GM21576 (cell line): ENCODE measurements around the gene STAMBPL1.
A peak's percentile ranks its signal among the peaks of the same experiment; 100 is the strongest.

Experiments
- ATAC-seq: cut with Tn5 transposase; IDR thresholded peaks from one replicate; pipeline ENCODE4 v1.9.1; 2021; ENCODE audit warnings: mild to moderate bottlenecking, moderate library complexity; ENCODE audit not compliant: unreplicated experiment

The STAMBPL1 gene

GRCh38 chr10:88890681-88891381 is 10.8 kb downstream of the STAMBPL1 start:
- ATAC-seq: no peak

GRCh38 chr10:88892222-88892967 is 12.3 kb downstream of the STAMBPL1 start:
- no peak for ATAC-seq

- no peak for ATAC-seq
Measured at GRCh38 chr10:88893611-88894010, 13.6 kb downstream of the STAMBPL1 start.

GRCh38 chr10:88895250-88895649 is 15.2 kb downstream of the STAMBPL1 start:
- no peak for ATAC-seq

- ATAC-seq: no peak
Measured at GRCh38 chr10:88896372-88896993, 16.4 kb downstream of the STAMBPL1 start.

- no peak for ATAC-seq
Measured at GRCh38 chr10:88896994-88897853, 17.2 kb downstream of the STAMBPL1 start.

- ATAC-seq: no peak
Measured at GRCh38 chr10:88898727-88899126, 18.7 kb downstream of the STAMBPL1 start.

- ATAC-seq: no peak
Measured at GRCh38 chr10:88899886-88900285, 19.8 kb downstream of the STAMBPL1 start.

GRCh38 chr10:88901206-88901983 is 21.4 kb downstream of the STAMBPL1 start:
- peak; percentile 86 for ATAC-seq

- ATAC-seq: peak; percentile 34
Measured at GRCh38 chr10:88901984-88902789, 22.1 kb downstream of the STAMBPL1 start.

- ATAC-seq: no peak
Measured at GRCh38 chr10:88903715-88904114, 23.7 kb downstream of the STAMBPL1 start.

- ATAC-seq: no peak
Measured at GRCh38 chr10:88906921-88907320, 26.9 kb downstream of the STAMBPL1 start.

GRCh38 chr10:88908194-88908593 is 28.1 kb downstream of the STAMBPL1 start:
- ATAC-seq: no peak

- no peak for ATAC-seq
Measured at GRCh38 chr10:88911116-88911515, 31.1 kb downstream of the STAMBPL1 start.

- no peak for ATAC-seq
Measured at GRCh38 chr10:88911851-88912250, 31.8 kb downstream of the STAMBPL1 start.

- ATAC-seq: no peak
Measured at GRCh38 chr10:88913127-88913526, 33.1 kb downstream of the STAMBPL1 start.

GRCh38 chr10:88913788-88914187 is 33.7 kb downstream of the STAMBPL1 start:
- ATAC-seq: no peak

GRCh38 chr10:88915781-88916180 is 35.7 kb downstream of the STAMBPL1 start:
- no peak for ATAC-seq

GRCh38 chr10:88916231-88916630 is 36.2 kb downstream of the STAMBPL1 start:
- no peak for ATAC-seq
